HG03196 (cell line): ENCODE measurements around the gene IRF5.
"Not testable (repeated sequence)": the region's sequence is repeated elsewhere in the genome, so short reads cannot be mapped to it uniquely, and the experiment has no call there.

Experiments used
- ATAC-seq: cut with Tn5 transposase; IDR thresholded peaks from one replicate; pipeline ENCODE4 v1.9.1; 2021; ENCODE audit not compliant: unreplicated experiment

IRF5 gene

DNA sequence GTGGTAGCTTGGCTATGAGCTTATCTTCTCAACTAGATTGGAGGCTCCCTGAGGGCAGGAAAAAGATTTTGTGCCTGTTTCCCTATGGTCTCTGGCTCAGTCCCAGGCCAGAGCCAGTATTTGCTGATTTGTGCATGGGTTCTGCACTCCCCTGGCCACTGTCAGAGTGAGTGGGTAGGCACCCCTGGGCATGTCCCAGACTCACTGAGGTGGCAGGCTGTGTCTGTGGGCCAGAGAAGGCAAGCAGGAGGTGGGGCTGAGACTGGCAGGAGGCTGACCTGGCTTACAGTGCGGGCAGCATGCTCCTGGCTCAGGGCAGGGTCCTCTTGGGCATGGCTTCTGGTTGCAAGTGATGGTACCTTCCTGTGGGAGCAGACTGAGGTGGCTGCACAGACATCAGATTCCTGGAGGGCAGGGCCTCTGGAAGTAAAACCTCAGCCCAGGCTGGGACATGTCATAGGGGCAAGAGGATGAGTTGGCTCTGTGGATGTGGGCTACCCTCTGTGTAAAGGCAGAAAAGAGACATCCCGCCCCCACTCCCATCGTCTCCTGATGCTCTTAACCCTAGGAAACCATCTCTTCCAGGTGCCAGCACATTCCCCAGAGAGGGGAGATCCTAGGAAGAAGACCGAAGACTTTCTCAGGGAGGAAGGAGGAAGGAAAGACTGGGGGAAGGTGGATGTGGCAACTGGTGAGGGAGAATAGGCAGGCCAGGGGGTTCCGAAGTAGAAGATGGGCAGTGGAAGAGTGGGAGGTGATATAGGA, 31.5 kb upstream of the IRF5 start:
- no peak for ATAC-seq

DNA sequence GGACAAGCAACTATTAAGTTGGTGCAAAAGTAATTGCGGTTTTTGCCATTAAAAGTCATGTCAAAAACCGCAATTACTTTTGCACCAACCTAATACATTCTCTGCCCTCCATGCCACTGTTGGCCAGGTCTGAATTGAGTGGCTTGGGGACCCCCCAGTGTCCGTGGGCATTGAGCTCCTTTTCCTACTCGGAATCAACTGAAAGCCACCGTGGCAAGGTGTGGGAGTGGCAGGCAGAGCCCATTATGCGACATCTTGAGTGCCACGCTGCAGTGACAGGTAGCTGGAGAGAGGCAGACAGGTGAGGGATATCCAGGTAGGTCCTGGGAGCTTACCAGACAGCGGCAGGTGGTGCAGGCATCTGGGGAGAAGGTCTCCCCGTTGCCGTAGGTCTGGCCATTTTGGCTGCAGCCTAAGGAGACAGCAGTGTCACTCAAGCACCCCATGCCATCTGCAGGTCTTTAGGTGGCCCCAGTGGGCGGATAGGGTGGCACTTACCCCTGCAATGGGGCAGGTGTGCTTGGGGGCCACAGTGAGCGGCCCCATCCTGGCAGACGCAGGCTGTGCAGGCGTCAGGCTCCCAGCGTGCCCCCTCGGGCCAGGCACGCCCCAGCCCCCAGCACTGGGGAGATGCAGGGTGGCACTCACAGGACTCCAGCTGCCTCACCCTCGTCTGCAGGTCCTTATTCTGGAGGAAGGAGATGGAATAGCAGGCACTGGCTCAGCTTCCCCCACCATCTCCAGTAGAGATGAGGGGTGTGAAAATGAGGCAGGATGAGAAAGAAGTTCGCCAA, 30.8 kb upstream of the IRF5 start:
- no peak for ATAC-seq

DNA sequence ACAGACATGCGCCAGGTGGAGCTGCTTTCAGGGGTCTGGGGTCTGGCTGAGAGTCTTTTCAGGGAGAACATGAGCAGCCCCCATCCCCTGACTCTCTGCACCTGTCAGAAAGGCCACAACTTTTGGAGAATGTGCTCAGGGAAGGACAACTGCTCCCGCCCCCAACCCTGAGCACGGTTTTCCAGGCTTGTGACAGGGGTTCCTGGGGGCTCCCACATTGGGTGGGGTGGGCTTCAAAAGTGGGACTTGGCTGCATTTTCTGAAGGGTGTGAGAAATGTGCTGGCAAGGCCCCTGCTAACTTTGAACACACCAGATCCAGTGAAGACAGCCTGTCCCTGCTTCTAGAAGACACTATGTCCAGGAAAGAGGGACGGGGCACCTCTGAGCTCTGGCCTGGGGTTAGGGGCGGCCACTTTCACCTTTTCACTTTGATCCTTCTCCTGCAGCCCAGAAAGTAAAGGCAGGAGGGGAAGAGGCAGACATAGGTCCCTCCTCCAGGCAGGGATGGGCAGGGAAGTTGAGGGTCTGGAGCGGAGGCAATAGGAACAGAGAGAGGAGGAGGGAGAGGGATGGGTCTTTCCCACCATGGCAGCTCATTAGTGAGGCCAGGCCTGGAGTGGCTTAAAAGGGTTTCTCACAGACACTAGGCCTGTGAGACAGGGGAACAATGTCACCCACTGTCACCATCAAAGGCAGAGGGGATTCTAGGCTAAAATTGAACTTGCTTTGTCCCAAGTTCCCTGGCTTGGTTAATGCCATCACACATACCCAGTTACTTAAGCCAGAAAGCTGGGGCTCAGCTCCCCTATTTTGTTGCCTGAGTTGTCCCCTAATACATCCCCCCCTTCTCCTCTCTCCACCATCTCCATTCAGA, 28.7 kb upstream of the IRF5 start:
- ATAC-seq, result no peak

DNA sequence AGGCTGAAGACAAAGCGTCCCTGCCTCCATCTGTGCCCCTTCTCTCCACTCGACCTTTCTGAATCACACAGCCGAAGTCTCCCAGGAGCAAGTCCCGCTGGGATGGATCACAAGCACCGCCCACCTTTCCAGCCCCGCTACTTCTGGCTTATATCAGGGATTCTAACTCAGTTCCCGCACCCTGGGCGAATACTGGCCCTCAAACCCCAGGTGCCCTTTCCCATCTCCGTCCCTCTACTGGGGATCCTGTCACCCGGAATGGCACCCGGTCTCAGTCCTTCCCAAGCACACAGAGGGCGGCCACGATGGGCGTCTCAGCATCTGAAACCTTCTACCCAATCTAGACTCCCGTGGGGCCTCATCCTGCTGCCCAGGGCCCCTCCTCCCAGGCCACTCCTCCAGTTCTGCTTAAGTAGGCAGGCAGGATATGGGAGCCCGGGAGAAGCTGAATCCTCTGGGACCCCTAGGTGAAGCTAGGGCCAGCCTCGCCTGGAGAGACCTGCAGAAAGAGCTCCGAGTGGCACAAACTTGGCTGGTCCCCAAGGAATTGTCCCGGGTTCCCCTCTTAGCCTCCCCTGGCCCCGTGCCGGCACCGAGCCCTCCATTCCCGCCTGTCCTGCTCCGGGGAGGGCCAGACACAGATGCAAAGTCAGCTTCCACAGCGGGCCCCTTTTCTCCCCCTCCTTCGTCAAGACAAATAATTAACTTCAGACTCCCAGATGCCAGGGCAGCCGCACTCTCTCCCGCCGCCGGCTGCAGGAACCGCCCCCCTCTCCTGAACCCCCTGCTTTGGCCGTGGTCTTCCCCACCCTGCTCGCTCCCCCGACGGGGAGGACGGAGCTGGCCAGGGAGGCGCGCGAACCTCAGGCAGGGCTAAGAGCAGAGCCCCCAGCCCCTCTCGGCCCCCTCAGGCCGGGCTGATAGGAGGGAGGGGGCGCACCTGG, 27.8 kb upstream of the IRF5 start:
- ATAC-seq, result no peak

DNA sequence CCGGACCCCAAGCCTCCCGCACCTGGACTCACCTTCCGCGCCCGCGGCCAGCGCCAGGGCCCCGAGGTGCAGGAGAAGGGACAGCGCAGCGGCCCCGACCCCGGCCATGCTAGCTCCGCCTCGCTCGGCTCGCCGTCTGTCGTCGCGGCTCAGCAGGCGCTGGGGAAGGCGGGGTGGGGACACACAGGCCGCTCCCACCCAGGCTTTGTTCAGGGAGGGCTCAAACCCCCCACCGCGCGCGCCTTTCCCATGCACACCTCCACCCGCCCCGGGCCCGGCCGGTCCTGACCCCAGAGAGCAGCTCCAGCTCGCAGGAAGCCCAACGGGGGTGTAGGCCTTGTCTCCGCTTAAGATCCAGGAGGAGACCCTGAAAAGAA, 27.2 kb upstream of the IRF5 start, which contains the start of gene KCP:
KCP (minus strand) TSS at position 141 of the 377 bp plus-strand sequence; CDS start at position 108, 33 bp downstream.
- no peak for ATAC-seq

DNA sequence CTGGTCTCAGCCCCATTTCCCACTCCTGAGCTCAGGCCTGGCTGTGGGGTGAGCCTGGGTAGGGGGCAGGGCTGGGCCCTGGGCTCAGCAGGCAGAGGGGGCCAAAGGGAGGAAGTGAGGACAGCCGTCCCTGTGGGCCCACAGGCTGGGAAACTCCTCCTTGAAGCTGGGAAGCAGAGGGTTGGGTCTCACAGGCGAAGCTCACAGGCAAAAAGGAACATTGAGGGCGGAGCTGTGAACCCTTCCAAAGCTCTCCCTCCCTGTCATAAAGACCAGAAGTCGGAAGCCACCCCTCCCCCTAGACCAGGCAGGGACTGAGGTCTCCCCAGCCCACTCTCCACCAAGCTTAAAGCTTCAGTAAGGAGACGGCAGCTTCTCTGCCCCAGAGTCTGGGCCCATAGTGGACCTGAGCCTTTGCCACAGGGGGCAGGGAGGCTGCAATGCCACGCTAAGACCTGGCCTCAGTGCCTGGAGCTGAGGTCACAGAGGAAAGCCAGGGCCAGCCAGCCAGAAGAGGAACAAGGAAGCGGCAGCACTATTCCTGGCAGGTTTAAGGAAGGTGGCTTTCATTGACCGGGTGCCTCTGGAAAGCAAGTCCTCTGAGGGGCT, 26.2 kb upstream of the IRF5 start:
- no peak for ATAC-seq

DNA sequence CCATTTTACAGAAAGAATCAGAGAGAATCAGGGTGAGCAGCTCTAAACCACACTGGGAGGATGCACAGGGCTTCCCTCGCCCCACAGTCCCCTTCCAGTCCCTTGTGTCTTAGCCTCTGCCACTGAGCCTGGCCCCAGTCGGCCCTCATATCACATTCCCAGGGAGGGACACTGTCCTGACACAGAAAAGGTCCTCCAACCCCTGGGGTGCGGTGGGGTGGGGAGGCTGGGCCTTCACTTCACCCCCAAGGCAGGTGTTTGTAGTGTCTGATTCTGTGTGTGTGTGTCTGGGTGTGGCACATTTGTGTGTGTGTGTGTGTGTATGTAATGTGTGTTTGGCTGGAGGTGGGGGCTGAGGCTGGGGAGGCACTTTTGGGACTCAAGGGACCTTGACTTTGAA, 25.4 kb upstream of the IRF5 start:
- ATAC-seq, result no peak

DNA sequence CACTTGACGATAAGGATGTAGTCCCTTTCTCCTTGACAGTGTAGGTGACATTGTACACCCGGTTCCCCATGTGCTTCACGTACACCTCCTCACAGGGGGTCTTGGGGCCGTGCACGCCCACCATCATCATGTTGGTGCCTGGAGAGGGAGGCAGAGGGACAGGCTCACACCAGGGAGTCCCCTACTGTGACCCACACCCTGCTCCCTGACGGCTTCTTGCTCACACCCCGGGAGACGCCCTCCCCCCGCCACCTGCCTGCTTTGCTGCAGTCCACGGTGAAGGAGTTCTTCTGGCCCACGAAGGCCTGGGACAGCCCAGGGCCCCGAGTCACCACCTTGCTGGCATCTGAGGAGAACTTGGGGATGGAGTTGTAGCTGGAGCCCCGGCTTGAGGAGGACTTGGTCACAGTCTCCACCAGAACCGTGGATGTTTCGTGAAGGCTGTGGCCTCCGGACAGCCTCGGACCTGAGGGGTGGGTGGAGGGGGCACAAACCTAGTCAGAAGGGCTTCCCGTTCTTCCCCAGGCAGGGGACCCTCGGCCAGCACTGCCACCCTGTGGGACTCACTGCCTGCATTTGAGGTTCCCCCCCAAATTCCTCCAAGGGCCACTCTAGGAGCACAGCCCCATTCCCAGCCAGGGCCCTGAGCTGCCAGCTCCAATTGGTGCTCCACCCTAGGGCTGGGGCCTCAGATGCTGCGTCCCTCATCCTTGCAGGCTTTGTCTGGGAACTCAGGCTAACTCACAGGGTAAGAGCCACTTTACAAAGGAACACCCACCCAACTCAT, 24.8 kb upstream of the IRF5 start:
- ATAC-seq, result not testable (repeated sequence)

DNA sequence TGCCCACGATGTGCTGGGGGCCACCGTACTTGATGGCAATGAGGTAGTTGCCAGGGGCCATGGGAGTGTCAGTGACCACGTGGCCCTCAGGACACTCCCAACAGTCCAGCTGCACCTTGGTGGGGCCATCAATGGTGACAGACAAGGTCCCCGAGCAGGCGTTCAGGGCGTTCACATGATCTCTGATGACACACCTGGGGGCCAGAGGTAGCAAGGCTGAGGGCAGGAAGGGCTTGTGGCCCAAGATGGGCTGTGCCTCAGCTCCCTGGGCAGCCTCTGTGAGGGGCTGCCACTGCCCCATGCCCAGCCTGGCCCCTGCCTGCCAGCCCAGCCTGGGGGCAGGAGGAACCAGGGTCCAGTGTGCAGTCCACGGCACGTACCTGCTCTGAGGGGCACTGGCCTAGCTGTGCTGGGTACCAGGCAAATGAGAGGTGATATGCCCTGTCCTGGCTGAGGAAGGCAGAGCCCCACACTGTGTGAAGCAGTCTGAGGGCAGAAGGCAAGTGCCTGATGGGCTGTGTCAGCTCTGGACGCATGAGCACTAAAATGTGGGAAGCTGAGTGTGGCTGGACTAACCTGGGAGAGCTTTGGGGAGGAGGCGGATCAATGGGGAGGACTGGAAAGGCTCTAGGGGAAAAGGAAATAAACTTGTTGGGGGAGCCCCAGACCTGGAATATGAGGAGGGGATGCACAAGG, 23.7 kb upstream of the IRF5 start:
- ATAC-seq, result no peak

GRCh38 chr7:128914566-128915151, 23.1 kb upstream of the IRF5 start:
- ATAC-seq, result no peak

- ATAC-seq, result no peak
Observed at GRCh38 chr7:128915271-128915819, 22.4 kb upstream of the IRF5 start.

GRCh38 chr7:128915841-128916642, 21.7 kb upstream of the IRF5 start:
- no peak for ATAC-seq

DNA sequence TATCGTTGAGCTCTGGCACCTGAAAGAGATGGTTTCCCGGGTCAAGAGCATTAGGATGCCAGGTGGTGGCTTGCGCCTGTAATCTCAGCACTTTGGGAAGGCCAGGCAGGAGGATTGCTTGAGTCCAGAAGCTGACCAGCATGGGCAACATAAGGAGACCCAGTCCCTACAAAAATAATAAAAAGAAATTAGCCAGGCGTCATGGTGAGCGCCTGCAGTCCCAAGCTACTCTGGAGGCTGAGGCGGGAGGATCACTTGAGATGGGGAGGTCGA, 21.1 kb upstream of the IRF5 start:
- no peak for ATAC-seq

DNA sequence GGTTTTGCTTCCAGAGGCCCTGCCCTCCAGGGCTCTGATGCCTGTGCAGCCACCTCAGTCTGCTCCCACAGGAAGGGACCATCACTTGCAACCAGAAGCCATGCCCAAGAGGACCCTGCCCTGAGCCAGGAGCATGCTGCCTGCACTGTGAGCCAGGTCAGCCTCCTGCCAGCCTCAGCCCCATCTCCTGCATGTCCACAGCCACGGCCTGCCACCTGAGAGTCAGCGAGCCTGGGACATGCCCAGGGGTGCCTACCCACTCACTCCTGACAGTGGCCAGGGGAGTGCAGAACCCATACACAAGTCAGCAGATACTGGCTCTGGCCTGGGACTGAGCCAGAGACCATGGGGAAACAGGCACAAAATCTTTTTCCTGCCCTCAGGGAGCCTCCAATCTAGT, 20.6 kb upstream of the IRF5 start:
- no peak for ATAC-seq

GRCh38 chr7:128918016-128918665, 19.6 kb upstream of the IRF5 start:
- ATAC-seq, result no peak

- ATAC-seq, result no peak
Observed at GRCh38 chr7:128919241-128919640, 18.5 kb upstream of the IRF5 start.
